ENCODE results near the gene PCDH8. TPM values are rescaled to one million over a fixed set of nuclear protein-coding genes. Genes with fewer than 3 reads are reported as not detected.

Gene PCDH8
- total RNA-seq, 1 donor from 2014 or later: 89.0 TPM

GRCh38 chr13:52868190-52868589 lies 19.8 kb upstream of the PCDH8 start:
- no peak overlapping the region for H3K4me3 Mint-ChIP-seq (ENCODE audit: unreplicated experiment)
- H3K9me3 Mint-ChIP-seq (ENCODE audit: unreplicated experiment): peaks cover 7% of the 10 kb centered on the region
- H3K27me3 Mint-ChIP-seq (ENCODE audit: unreplicated experiment): peaks cover 6% of the 10 kb centered on the region
- DNase-seq: no peak
- peaks cover 36% of the 10 kb centered on the region for H3K4me1 Mint-ChIP-seq (ENCODE audit: low read depth, unreplicated experiment)
- H3K27ac Mint-ChIP-seq (ENCODE audit: unreplicated experiment): peak overlapping the region; percentile 24
- TF ChIP-seq CTCF (IDR thresholded peaks at IDR 0.05; ENCODE audit: partially characterized antibody, unreplicated experiment): no peak
- H3K36me3 Mint-ChIP-seq (ENCODE audit: unreplicated experiment): peaks cover 11% of the 10 kb centered on the region

GRCh38 chr13:52864941-52865340 lies 16.5 kb upstream of the PCDH8 start:
- Mint-ChIP-seq H3K4me3 (ENCODE audit: unreplicated experiment) (no peak overlapping the region), H3K9me3 (ENCODE audit: unreplicated experiment) (no peaks in the 10 kb centered on the region), H3K36me3 (ENCODE audit: unreplicated experiment) (no peaks in the 10 kb centered on the region), H3K4me1 (ENCODE audit: low read depth, unreplicated experiment) (peaks cover 20% of the 10 kb centered on the region), H3K27me3 (ENCODE audit: unreplicated experiment) (no peaks in the 10 kb centered on the region), H3K27ac (ENCODE audit: unreplicated experiment) (no peak overlapping the region)
- no peak for DNase-seq
- no peak for TF ChIP-seq CTCF (IDR thresholded peaks at IDR 0.05; ENCODE audit: partially characterized antibody, unreplicated experiment)

- no peaks in the 10 kb centered on the region for H3K36me3 Mint-ChIP-seq (ENCODE audit: unreplicated experiment)
- peaks cover 9% of the 10 kb centered on the region for H3K27me3 Mint-ChIP-seq (ENCODE audit: unreplicated experiment)
- H3K4me3 Mint-ChIP-seq (ENCODE audit: unreplicated experiment): no peak overlapping the region
- peaks cover 3% of the 10 kb centered on the region for H3K9me3 Mint-ChIP-seq (ENCODE audit: unreplicated experiment)
- DNase-seq: peak; percentile 65
- no peak overlapping the region for H3K27ac Mint-ChIP-seq (ENCODE audit: unreplicated experiment)
- H3K4me1 Mint-ChIP-seq (ENCODE audit: low read depth, unreplicated experiment): peaks cover 25% of the 10 kb centered on the region
- peak; percentile 90 for TF ChIP-seq CTCF (IDR thresholded peaks at IDR 0.05; ENCODE audit: partially characterized antibody, unreplicated experiment)
Observed at GRCh38 chr13:52862358-52863206, 14.1 kb upstream of the PCDH8 start.

GRCh38 chr13:52852444-52852843 lies 4.0 kb upstream of the PCDH8 start:
- peak overlapping the region; percentile 69 for H3K27ac Mint-ChIP-seq (ENCODE audit: unreplicated experiment)

More at GRCh38 chr13:52852444-52852843, 4.0 kb upstream of the PCDH8 start:
- Mint-ChIP-seq H3K27me3 (ENCODE audit: unreplicated experiment) (peaks cover 22% of the 10 kb centered on the region), H3K36me3 (ENCODE audit: unreplicated experiment) (peaks cover 7% of the 10 kb centered on the region), H3K4me1 (ENCODE audit: low read depth, unreplicated experiment) (peaks cover 53% of the 10 kb centered on the region), H3K9me3 (ENCODE audit: unreplicated experiment) (peaks cover 30% of the 10 kb centered on the region), H3K4me3 (ENCODE audit: unreplicated experiment) (peak overlapping the region; percentile 25)
- DNase-seq: no peak
- TF ChIP-seq CTCF (IDR thresholded peaks at IDR 0.05; ENCODE audit: partially characterized antibody, unreplicated experiment): no peak
